K562 (cell line): ENCODE data around the gene CCDC13. TPM values are rescaled to one million over a fixed set of nuclear protein-coding genes. Genes with fewer than 3 reads are reported as not detected.

Source experiments
- ATAC-seq: fragments of 200-7000 bp; cut with Tn5 transposase; 3 replicates; pipeline ENCODE4 v1.9.1; 2020; ENCODE audit warnings: moderate library complexity
- BruUV-seq: library from RNA; stranded (reverse); fragments of 400-500 nt; replicated peaks from 2 replicates; lab custom pipeline; 2021; lab: Mats Ljungman, UMichigan
- CTCF ChIA-PET: fragments of 300-600 bp; formaldehyde crosslinking; extraction: SDS; loops from one replicate; lab custom pipeline; 2021; ENCODE audit warnings: low intra/inter-chr PET ratio; lab: Yijun Ruan, JAX
- POLR2A ChIA-PET: fragments of 300-600, 350-650 bp; sonication (Branson Sonifier 250); formaldehyde crosslinking; extraction: SDS; loops from one replicate; lab custom pipeline; 2021; ENCODE audit warnings: antibody characterized with exemption, inconsistent platforms; lab: Yijun Ruan, JAX
- DNase-seq, 4 experiments: peaks; one replicate each; pipeline versions ENCODE4 v3.0.0 to v3.0.0-alpha.2; 2011 to 2018; ENCODE audit warnings: low spot score in 3 of 4, mixed read lengths in 3 of 4; ENCODE audit errors: extremely low read depth in 1 of 4
- FAIRE-seq: peaks from 2 replicates; lab custom pipeline; 2011; peaks lifted over from hg19 to GRCh38; lab: Jason Lieb, UNC
- H2AFZ ChIP-seq: 2 replicates; pipeline ENCODE4 v1.6.0; 2011; ENCODE audit warnings: low read depth, low read length, control low read depth, inconsistent platforms
- H3K27ac ChIP-seq: fragments of 200-600 bp; 3 replicates; pipeline ENCODE4 v1.8.0; 2011; ENCODE audit warnings: low read depth, mild to moderate bottlenecking, control low read depth, inconsistent platforms, low read length, moderate library complexity, mixed read lengths; ENCODE audit errors: extremely low read depth
- H3K27me3 ChIP-seq, 2 experiments: fragments of 300-600 bp in 1 of 2; 2 replicates in 1 of 2; 3 replicates in 1 of 2; pipeline versions ENCODE4 v1.6.0 to v1.8.0; 2011; ENCODE audit warnings: inconsistent platforms in 2 of 2, low read length in 2 of 2, mild to moderate bottlenecking in 1 of 2, mixed read lengths in 1 of 2, moderate library complexity in 1 of 2; ENCODE audit not compliant: control insufficient read depth in 2 of 2, insufficient read depth in 2 of 2
- H3K36me3 ChIP-seq: fragments of 300-600 bp; 3 replicates; pipeline ENCODE4 v1.8.0; 2011; ENCODE audit warnings: mild to moderate bottlenecking, low read length, inconsistent platforms; ENCODE audit not compliant: control insufficient read depth, insufficient read depth
- H3K4me1 ChIP-seq, 2 experiments: fragments of 200-600 bp in 1 of 2; replicated peaks in 1 of 2; 2 replicates in 1 of 2; 3 replicates in 1 of 2; pipeline versions ENCODE4 v1.5.1 to v1.8.0; 2011; ENCODE audit warnings: inconsistent platforms in 2 of 2, low read length in 2 of 2, mild to moderate bottlenecking in 1 of 2, mixed read lengths in 1 of 2, moderate library complexity in 1 of 2; ENCODE audit not compliant: control insufficient read depth in 2 of 2, insufficient read depth in 2 of 2
- H3K4me2 ChIP-seq: 2 replicates; pipeline ENCODE4 v1.6.1; 2011; ENCODE audit warnings: low read length, control low read depth, inconsistent platforms, mixed read lengths; ENCODE audit not compliant: insufficient read depth
- H3K4me3 ChIP-seq: fragments of 200-600 bp; sonication (generic), shearing (Covaris generic); 2 replicates; pipeline ENCODE4 v1.5.1; 2016; ENCODE audit warnings: control low read depth, inconsistent platforms
- H3K79me2 ChIP-seq: fragments of 200-600 bp; 3 replicates; pipeline ENCODE4 v1.8.0; 2011; ENCODE audit warnings: low read length, inconsistent platforms; ENCODE audit not compliant: control insufficient read depth, insufficient read depth
- H3K9ac ChIP-seq, 2 experiments: 2 replicates each; pipeline versions ENCODE4 v1.6.0 to v1.6.1; 2011; ENCODE audit warnings: low read depth in 2 of 2, low read length in 2 of 2, control low read depth in 1 of 2, inconsistent platforms in 1 of 2, mild to moderate bottlenecking in 1 of 2, mixed read lengths in 1 of 2; ENCODE audit not compliant: insufficient read depth in 1 of 2
- H3K9me1 ChIP-seq: one replicate; pipeline ENCODE4 v1.6.0; 2011; ENCODE audit warnings: inconsistent platforms, mild to moderate bottlenecking, low read length, moderate library complexity; ENCODE audit not compliant: control insufficient read depth, insufficient read depth
- H3K9me3 ChIP-seq: replicated peaks from 2 replicates; pipeline ENCODE4 v1.5.1; 2011; ENCODE audit warnings: low read depth, low read length, inconsistent platforms; ENCODE audit not compliant: control insufficient read depth, insufficient read depth
- H4K20me1 ChIP-seq: replicated peaks from 2 replicates; pipeline ENCODE4 v1.6.1; 2011; ENCODE audit warnings: low read length, inconsistent platforms, mixed read lengths; ENCODE audit not compliant: control insufficient read depth, insufficient read depth
- FOXM1 ChIP-seq, 2 experiments: fragments of 450-650 bp in 1 of 2; sonication (generic) in 1 of 2; formaldehyde crosslinking in 1 of 2; IDR thresholded peaks; 2 replicates each; pipeline versions ENCODE4 v1.6.1 to v1.9.0; 2017 to 2022; ENCODE audit warnings: low read depth in 2 of 2, mild to moderate bottlenecking in 2 of 2, missing genetic modification reagents in 1 of 2, moderate library complexity in 1 of 2
- GTF2E2 ChIP-seq: fragments of 200-800 bp; sonication (Bioruptor generic); IDR thresholded peaks from 2 replicates; pipeline ENCODE4 v1.6.1; 2016; ENCODE audit warnings: missing genetic modification characterization, missing compliant biosample characterization
- LCOR ChIP-seq: sonication (generic); formaldehyde crosslinking; IDR thresholded peaks from 2 replicates; pipeline ENCODE4 v1.8.0; 2022; ENCODE audit warnings: mild to moderate bottlenecking, missing genetic modification reagents
- MAFF ChIP-seq: IDR thresholded peaks from 2 replicates; pipeline ENCODE4 v1.6.1; 2012; ENCODE audit warnings: low read length, improper control_type of control experiment
- WGBS: fragments of 100-300 bp; shearing (Covaris generic); methylation state at CpG from one replicate; pipeline ENCODE4 v1.1.6; 2016; ENCODE audit warnings: low coverage, mixed read lengths; ENCODE audit not compliant: insufficient coverage; ENCODE audit errors: missing lambda C conversion rate; 5-methylcytosine and 5-hydroxymethylcytosine counted together
- in situ Hi-C: fragments of 300-500 bp; cut with MboI; formaldehyde crosslinking; loops from 4 replicates; pipeline ENCODE4 v1.15.0; 2018; ENCODE audit warnings: inconsistent platforms, mixed read lengths
- intact Hi-C: fragments of 100-400 bp; cut with micrococcal nuclease; formaldehyde crosslinking; loops from 2 replicates; pipeline ENCODE4 v1.14.2; 2022
- polyA plus RNA-seq, 8 experiments: library from polyadenylated mRNA; depleted of rRNA in 4 of 8; stranded (reverse) in 5 of 8; unstranded in 3 of 8; fragments of >200 nt; fragmentation: Nextera tagmentation in 2 of 8; fragmentation: Illumina TruSeq in 1 of 8; extraction: Ambion mirVana in 2 of 8; extraction: Trizol in 1 of 8; gene quantifications; 2 replicates each; pipeline versions ENCODE4 v1.2.1 to v1.2.3, GENCODE V29; 2011 to 2014; ENCODE audit warnings: inconsistent platforms in 1 of 8, missing spikeins in 1 of 8
- total RNA-seq, 7 experiments: library from RNA; depleted of rRNA in 6 of 7; stranded (reverse); fragments of >200 nt in 6 of 7; fragmentation: Illumina TruSeq in 2 of 7; extraction: Trizol in 2 of 7; gene quantifications; 2 replicates each; pipeline versions ENCODE4 v1.2.1 to v1.2.3, GENCODE V29; 2011 to 2021; ENCODE audit warnings: low replicate concordance in 1 of 7
- TF ChIP-seq, protein P1 (sequence below), 2 experiments: fragments of 450-650 bp in 1 of 2; sonication (generic) in 1 of 2; formaldehyde crosslinking in 1 of 2; IDR thresholded peaks; 2 replicates each; pipeline versions ENCODE4 v1.7.1 to v1.9.0; 2016 to 2022; ENCODE audit warnings: inconsistent platforms in 1 of 2, mild to moderate bottlenecking in 1 of 2, missing genetic modification reagents in 1 of 2
- TF ChIP-seq, protein P2 (sequence below): fragments of 450-650 bp; IDR thresholded peaks from one replicate; pipeline ENCODE4 v1.6.1; 2018; ENCODE audit warnings: mild to moderate bottlenecking, moderate library complexity; ENCODE audit not compliant: partially characterized antibody
- TF ChIP-seq, protein P3 (sequence below): conservative IDR thresholded peaks from 2 replicates; pipeline ENCODE4 v1.6.1; 2011; ENCODE audit warnings: low read depth, mild to moderate bottlenecking, low read length; ENCODE audit not compliant: control insufficient read depth

The CCDC13 gene
- total and polyA plus RNA-seq, 9 of the 15 experiments (the other 6 are each of a cell fraction or from before 2014, with no cell fraction given) = 0.20 to 0.70 (median 0.48) TPM; not detected in 2

GRCh38 chr3:42804831-42805132 is 31.7 kb upstream of the CCDC13 start:
- peak overlapping the region; percentile 75 for H3K4me3 ChIP-seq
- intact Hi-C loops (no loop called here), in situ Hi-C loops (no loop called here)
- H3K27me3 ChIP-seq = no peaks in the 10 kb centered on the region
- DNase-seq (no peak), ATAC-seq (peak; percentile 17; the same call in 2 of the 3 replicates), FAIRE-seq (no peak)
- peak overlapping the region; percentile 90 to 99 for H3K9ac ChIP-seq
- H3K9me3 ChIP-seq = no peaks in the 10 kb centered on the region
- 2% methylated on average over 13 of the region's 13 CpGs for WGBS
- H3K4me1 ChIP-seq = peaks cover 16 to 26% of the 10 kb centered on the region in 2 experiments; a peak in 4 of 5 replicates
- H4K20me1 ChIP-seq = no peaks in the 10 kb centered on the region
- peak overlapping the region; percentile 88 for H3K4me2 ChIP-seq
- ChIA-PET CTCF (no interaction called here), POLR2A (interaction anchor here (0.8 to 3.0 kb wide), 7 partner anchors 9 to 69 kb away, joined by 3 to 19 read pairs (median 4); no protein-coding TSS in a partner anchor)
- peak overlapping the region; percentile 83 for H3K27ac ChIP-seq
- peaks cover 22% of the 10 kb centered on the region; the same call in 2 of the 3 replicates for H3K36me3 ChIP-seq
- BruUV-seq = TSS peak; percentile 92
- no peaks in the 10 kb centered on the region for H3K9me1 ChIP-seq
- H2AFZ ChIP-seq = peak overlapping the region; percentile 95
- H3K79me2 ChIP-seq = peaks cover 46% of the 10 kb centered on the region
- TF ChIP-seq, protein P1, sequence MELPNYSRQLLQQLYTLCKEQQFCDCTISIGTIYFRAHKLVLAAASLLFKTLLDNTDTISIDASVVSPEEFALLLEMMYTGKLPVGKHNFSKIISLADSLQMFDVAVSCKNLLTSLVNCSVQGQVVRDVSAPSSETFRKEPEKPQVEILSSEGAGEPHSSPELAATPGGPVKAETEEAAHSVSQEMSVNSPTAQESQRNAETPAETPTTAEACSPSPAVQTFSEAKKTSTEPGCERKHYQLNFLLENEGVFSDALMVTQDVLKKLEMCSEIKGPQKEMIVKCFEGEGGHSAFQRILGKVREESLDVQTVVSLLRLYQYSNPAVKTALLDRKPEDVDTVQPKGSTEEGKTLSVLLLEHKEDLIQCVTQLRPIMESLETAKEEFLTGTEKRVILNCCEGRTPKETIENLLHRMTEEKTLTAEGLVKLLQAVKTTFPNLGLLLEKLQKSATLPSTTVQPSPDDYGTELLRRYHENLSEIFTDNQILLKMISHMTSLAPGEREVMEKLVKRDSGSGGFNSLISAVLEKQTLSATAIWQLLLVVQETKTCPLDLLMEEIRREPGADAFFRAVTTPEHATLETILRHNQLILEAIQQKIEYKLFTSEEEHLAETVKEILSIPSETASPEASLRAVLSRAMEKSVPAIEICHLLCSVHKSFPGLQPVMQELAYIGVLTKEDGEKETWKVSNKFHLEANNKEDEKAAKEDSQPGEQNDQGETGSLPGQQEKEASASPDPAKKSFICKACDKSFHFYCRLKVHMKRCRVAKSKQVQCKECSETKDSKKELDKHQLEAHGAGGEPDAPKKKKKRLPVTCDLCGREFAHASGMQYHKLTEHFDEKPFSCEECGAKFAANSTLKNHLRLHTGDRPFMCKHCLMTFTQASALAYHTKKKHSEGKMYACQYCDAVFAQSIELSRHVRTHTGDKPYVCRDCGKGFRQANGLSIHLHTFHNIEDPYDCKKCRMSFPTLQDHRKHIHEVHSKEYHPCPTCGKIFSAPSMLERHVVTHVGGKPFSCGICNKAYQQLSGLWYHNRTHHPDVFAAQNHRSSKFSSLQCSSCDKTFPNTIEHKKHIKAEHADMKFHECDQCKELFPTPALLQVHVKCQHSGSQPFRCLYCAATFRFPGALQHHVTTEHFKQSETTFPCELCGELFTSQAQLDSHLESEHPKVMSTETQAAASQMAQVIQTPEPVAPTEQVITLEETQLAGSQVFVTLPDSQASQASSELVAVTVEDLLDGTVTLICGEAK (IDR thresholded peaks at IDR 0.05) = peak; percentile 41; the same call in 1 of the 2 replicates
- TF ChIP-seq, protein P1 (CRISPR knock-in tag; IDR thresholded peaks at IDR 0.05) = no peak
- TF ChIP-seq GTF2E2 (tag) = 0 out of 2 replicates have a peak, but pooled peaks have one; percentile 40
- TF ChIP-seq, protein P2, sequence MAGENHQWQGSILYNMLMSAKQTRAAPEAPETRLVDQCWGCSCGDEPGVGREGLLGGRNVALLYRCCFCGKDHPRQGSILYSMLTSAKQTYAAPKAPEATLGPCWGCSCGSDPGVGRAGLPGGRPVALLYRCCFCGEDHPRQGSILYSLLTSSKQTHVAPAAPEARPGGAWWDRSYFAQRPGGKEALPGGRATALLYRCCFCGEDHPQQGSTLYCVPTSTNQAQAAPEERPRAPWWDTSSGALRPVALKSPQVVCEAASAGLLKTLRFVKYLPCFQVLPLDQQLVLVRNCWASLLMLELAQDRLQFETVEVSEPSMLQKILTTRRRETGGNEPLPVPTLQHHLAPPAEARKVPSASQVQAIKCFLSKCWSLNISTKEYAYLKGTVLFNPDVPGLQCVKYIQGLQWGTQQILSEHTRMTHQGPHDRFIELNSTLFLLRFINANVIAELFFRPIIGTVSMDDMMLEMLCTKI = no peak
- no peak for TF ChIP-seq FOXM1 (IDR thresholded peaks at IDR 0.05; ENCODE audit: low read depth)
- TF ChIP-seq FOXM1 (CRISPR knock-in tag; IDR thresholded peaks at IDR 0.05; ENCODE audit: low read depth) = 0 out of 2 replicates have a peak, but pooled peaks have one; percentile 61
- no peak for TF ChIP-seq MAFF
- TF ChIP-seq, protein P3, sequence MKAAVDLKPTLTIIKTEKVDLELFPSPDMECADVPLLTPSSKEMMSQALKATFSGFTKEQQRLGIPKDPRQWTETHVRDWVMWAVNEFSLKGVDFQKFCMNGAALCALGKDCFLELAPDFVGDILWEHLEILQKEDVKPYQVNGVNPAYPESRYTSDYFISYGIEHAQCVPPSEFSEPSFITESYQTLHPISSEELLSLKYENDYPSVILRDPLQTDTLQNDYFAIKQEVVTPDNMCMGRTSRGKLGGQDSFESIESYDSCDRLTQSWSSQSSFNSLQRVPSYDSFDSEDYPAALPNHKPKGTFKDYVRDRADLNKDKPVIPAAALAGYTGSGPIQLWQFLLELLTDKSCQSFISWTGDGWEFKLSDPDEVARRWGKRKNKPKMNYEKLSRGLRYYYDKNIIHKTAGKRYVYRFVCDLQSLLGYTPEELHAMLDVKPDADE = 0 out of 2 replicates have a peak, but pooled peaks have one; percentile 2
- TF ChIP-seq LCOR (CRISPR knock-in tag) = peak; percentile 35; the same call in 1 of the 2 replicates
